ENCODE data around the gene NTM.

Gene NTM

DNA sequence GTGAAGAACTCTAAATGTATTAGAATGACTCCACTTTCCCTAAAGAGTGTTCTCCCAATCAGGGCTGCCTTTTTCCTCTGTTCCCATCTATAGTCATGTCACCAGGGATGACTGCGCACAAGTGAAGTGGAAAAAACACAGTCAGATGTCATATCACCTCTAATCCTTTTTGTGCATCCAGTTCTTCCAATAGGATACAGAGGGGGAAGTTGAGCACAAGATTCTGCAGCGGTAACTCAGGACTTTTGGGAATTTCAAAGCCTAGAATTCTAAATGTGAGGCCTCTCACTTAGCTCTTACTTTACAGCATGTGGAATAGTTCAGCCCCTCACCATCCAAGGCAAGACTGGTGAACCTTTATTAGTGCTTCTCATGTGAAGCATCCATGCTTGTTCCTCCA is 602.6 kb downstream of the NTM start:
- ChIA-PET CTCF (no interaction called here), POLR2A (no interaction called here)
- DNase-seq (ENCODE audit: extremely low spot score): no peak
- TF ChIP-seq ZNF384 (IDR thresholded peaks at IDR 0.05): no peak
- TF ChIP-seq FOXK2 (IDR thresholded peaks at IDR 0.05): no peak
- TF ChIP-seq LEF1 (IDR thresholded peaks at IDR 0.05; ENCODE audit: borderline replicate concordance): no peak
- TF ChIP-seq, protein P1, sequence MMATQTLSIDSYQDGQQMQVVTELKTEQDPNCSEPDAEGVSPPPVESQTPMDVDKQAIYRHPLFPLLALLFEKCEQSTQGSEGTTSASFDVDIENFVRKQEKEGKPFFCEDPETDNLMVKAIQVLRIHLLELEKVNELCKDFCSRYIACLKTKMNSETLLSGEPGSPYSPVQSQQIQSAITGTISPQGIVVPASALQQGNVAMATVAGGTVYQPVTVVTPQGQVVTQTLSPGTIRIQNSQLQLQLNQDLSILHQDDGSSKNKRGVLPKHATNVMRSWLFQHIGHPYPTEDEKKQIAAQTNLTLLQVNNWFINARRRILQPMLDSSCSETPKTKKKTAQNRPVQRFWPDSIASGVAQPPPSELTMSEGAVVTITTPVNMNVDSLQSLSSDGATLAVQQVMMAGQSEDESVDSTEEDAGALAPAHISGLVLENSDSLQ (IDR thresholded peaks at IDR 0.05): no peak
- no peak for TF ChIP-seq TARDBP (IDR thresholded peaks at IDR 0.05)
- TF ChIP-seq ARNT (IDR thresholded peaks at IDR 0.05): no peak
- no peak for TF ChIP-seq CTBP1 (IDR thresholded peaks at IDR 0.05; ENCODE audit: borderline replicate concordance)
- no peak for TF ChIP-seq SUZ12 (IDR thresholded peaks at IDR 0.05)
- no peak for TF ChIP-seq HDGF (IDR thresholded peaks at IDR 0.05; ENCODE audit: borderline replicate concordance)
- no peak for TF ChIP-seq L3MBTL2 (conservative IDR thresholded peaks at IDR 0.05)
- no peak for TF ChIP-seq BHLHE40 (IDR thresholded peaks at IDR 0.05; ENCODE audit: borderline replicate concordance)
- no peak for TF ChIP-seq ELF4 (IDR thresholded peaks at IDR 0.05)

DNA sequence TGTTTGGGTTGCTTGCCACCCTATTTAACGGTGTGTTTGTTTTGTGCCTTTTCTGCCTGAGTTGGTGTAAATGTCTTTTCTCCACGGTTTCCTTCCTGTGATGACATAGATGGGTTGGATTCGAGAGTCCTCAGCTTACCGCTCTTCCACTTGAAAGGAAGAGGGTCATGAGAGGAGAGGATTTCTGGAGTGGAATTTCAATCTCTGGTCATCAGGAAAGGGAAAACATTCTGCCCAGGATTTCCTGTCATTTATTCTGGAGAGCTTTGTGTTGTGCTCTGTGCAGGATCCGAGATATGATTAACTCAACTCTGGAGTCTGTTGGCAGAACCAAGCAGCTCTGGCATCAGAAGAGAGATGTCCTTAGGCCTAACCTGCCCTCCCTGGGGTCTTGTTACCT is 605.2 kb downstream of the NTM start:
- CTCF ChIA-PET: no interaction called here
- TF ChIP-seq FOXM1 (IDR thresholded peaks at IDR 0.05; ENCODE audit: borderline replicate concordance) (no peak), SUZ12 (IDR thresholded peaks at IDR 0.05) (no peak), ZNF384 (IDR thresholded peaks at IDR 0.05) (no peak), HDGF (IDR thresholded peaks at IDR 0.05; ENCODE audit: borderline replicate concordance) (no peak), SP1 (IDR thresholded peaks at IDR 0.05) (no peak), CTBP1 (IDR thresholded peaks at IDR 0.05; ENCODE audit: borderline replicate concordance) (no peak), FOXK2 (IDR thresholded peaks at IDR 0.05) (no peak), NFRKB (IDR thresholded peaks at IDR 0.05) (no peak), ARNT (IDR thresholded peaks at IDR 0.05) (no peak), ELF4 (IDR thresholded peaks at IDR 0.05) (no peak), FOXA1 (IDR thresholded peaks at IDR 0.05) (no peak), LEF1 (IDR thresholded peaks at IDR 0.05; ENCODE audit: borderline replicate concordance) (no peak), BHLHE40 (IDR thresholded peaks at IDR 0.05; ENCODE audit: borderline replicate concordance) (no peak)
- TF ChIP-seq, protein P1 (IDR thresholded peaks at IDR 0.05): no peak
- POLR2A ChIA-PET: no interaction called here
- no peak for DNase-seq (ENCODE audit: extremely low spot score)

- ChIA-PET CTCF (no interaction called here), POLR2A (no interaction called here)
- DNase-seq (ENCODE audit: extremely low spot score): no peak
- no peak for TF ChIP-seq NFRKB (IDR thresholded peaks at IDR 0.05)
- TF ChIP-seq CTBP1 (IDR thresholded peaks at IDR 0.05; ENCODE audit: borderline replicate concordance): no peak
- TF ChIP-seq ELF4 (IDR thresholded peaks at IDR 0.05): no peak
- no peak for TF ChIP-seq L3MBTL2 (conservative IDR thresholded peaks at IDR 0.05)
- TF ChIP-seq LEF1 (IDR thresholded peaks at IDR 0.05; ENCODE audit: borderline replicate concordance): no peak
- TF ChIP-seq SP1 (IDR thresholded peaks at IDR 0.05): no peak
- TF ChIP-seq SUZ12 (IDR thresholded peaks at IDR 0.05): no peak
- TF ChIP-seq, protein P1 (IDR thresholded peaks at IDR 0.05): no peak
- TF ChIP-seq ZNF384 (IDR thresholded peaks at IDR 0.05): no peak
- no peak for TF ChIP-seq FOXM1 (IDR thresholded peaks at IDR 0.05; ENCODE audit: borderline replicate concordance)
- TF ChIP-seq TARDBP (IDR thresholded peaks at IDR 0.05): no peak
- TF ChIP-seq FOXA1 (IDR thresholded peaks at IDR 0.05): no peak
- TF ChIP-seq BHLHE40 (IDR thresholded peaks at IDR 0.05; ENCODE audit: borderline replicate concordance): no peak
- no peak for TF ChIP-seq ARNT (IDR thresholded peaks at IDR 0.05)
- no peak for TF ChIP-seq HDGF (IDR thresholded peaks at IDR 0.05; ENCODE audit: borderline replicate concordance)
- TF ChIP-seq FOXK2 (IDR thresholded peaks at IDR 0.05): no peak
These were observed 605.6 kb downstream of the NTM start for GRCh38 chr11:131976021-131976420.

DNA sequence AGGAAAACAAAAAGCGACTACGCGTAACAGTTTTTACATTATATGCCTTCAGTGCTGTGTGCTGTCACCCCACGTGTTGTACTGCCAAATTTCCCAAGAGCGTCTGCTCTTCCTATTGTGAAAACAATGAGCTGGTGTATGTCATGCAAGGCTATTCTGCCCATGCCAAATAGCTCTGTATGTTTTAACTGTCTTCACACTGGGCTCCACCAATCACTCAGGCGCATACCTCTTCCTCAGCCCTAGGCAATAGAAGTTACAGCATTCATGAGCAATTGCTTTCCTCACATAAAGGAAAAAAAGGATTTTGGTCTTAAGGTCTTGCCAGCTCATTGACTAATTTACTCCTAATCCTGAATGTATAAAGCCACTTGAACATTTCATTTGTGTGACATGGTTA is 606.8 kb downstream of the NTM start:
- no peak for DNase-seq (ENCODE audit: extremely low spot score)
- TF ChIP-seq, protein P1 (IDR thresholded peaks at IDR 0.05): no peak
- no peak for TF ChIP-seq FOXK2 (IDR thresholded peaks at IDR 0.05)
- no peak for TF ChIP-seq SP1 (IDR thresholded peaks at IDR 0.05)
- TF ChIP-seq TARDBP (IDR thresholded peaks at IDR 0.05): no peak
- no peak for TF ChIP-seq SUZ12 (IDR thresholded peaks at IDR 0.05)
- no peak for TF ChIP-seq CTBP1 (IDR thresholded peaks at IDR 0.05; ENCODE audit: borderline replicate concordance)
- TF ChIP-seq NFRKB (IDR thresholded peaks at IDR 0.05): no peak
- no peak for TF ChIP-seq BHLHE40 (IDR thresholded peaks at IDR 0.05; ENCODE audit: borderline replicate concordance)
- TF ChIP-seq ARNT (IDR thresholded peaks at IDR 0.05): no peak
- no peak for TF ChIP-seq FOXA1 (IDR thresholded peaks at IDR 0.05)
- TF ChIP-seq FOXM1 (IDR thresholded peaks at IDR 0.05; ENCODE audit: borderline replicate concordance): no peak
- no peak for TF ChIP-seq HDGF (IDR thresholded peaks at IDR 0.05; ENCODE audit: borderline replicate concordance)
- no peak for TF ChIP-seq L3MBTL2 (conservative IDR thresholded peaks at IDR 0.05)
- TF ChIP-seq ZNF384 (IDR thresholded peaks at IDR 0.05): no peak
- TF ChIP-seq LEF1 (IDR thresholded peaks at IDR 0.05; ENCODE audit: borderline replicate concordance): no peak
- TF ChIP-seq ELF4 (IDR thresholded peaks at IDR 0.05): no peak
- CTCF ChIA-PET: interaction anchor here (0.7 kb wide), 1 partner anchor 153 kb away, joined by 3 read pairs; no protein-coding TSS in a partner anchor
- POLR2A ChIA-PET: no interaction called here

GRCh38 chr11:131977854-131978253 is 607.4 kb downstream of the NTM start:
- ChIA-PET CTCF (interaction anchor here (0.7 kb wide), 1 partner anchor 153 kb away, joined by 3 read pairs; no protein-coding TSS in a partner anchor), POLR2A (no interaction called here)
- DNase-seq (ENCODE audit: extremely low spot score): no peak
- TF ChIP-seq FOXA1 (IDR thresholded peaks at IDR 0.05) (no peak), FOXK2 (IDR thresholded peaks at IDR 0.05) (no peak), BHLHE40 (IDR thresholded peaks at IDR 0.05; ENCODE audit: borderline replicate concordance) (no peak), SUZ12 (IDR thresholded peaks at IDR 0.05) (no peak), ELF4 (IDR thresholded peaks at IDR 0.05) (no peak)
- TF ChIP-seq, protein P1 (IDR thresholded peaks at IDR 0.05): no peak
